ENCODE data around the gene FOXO1.
A peak's percentile ranks its signal among the peaks of the same experiment; 100 is the strongest.

Gene FOXO1

GRCh38 chr13:40549500-40550094, 116.8 kb downstream of the FOXO1 start:
- no peak for DNase-seq (ENCODE audit: low read depth, low spot score)

GRCh38 chr13:40547591-40548315, 118.7 kb downstream of the FOXO1 start:
- DNase-seq (ENCODE audit: low read depth, low spot score), result no peak

GRCh38 chr13:40546047-40546446, 120.4 kb downstream of the FOXO1 start:
- no peak for DNase-seq (ENCODE audit: low read depth, low spot score)

GRCh38 chr13:40540328-40541044, 126.0 kb downstream of the FOXO1 start:
- DNase-seq (ENCODE audit: low read depth, low spot score), result no peak

- DNase-seq (ENCODE audit: low read depth, low spot score), result no peak
Measured at GRCh38 chr13:40539576-40540327, 126.7 kb downstream of the FOXO1 start.

- no peak for DNase-seq (ENCODE audit: low read depth, low spot score)
Measured at GRCh38 chr13:40537146-40537895, 129.1 kb downstream of the FOXO1 start.

- no peak for DNase-seq (ENCODE audit: low read depth, low spot score)
Measured at GRCh38 chr13:40536443-40537113, 129.9 kb downstream of the FOXO1 start.

- DNase-seq (ENCODE audit: low read depth, low spot score), result no peak
Measured at GRCh38 chr13:40535345-40535836, 131.1 kb downstream of the FOXO1 start.

GRCh38 chr13:40534456-40534855, 132.0 kb downstream of the FOXO1 start:
- DNase-seq (ENCODE audit: low read depth, low spot score), result no peak

- DNase-seq (ENCODE audit: low read depth, low spot score), result no peak
Measured at GRCh38 chr13:40533072-40533471, 133.4 kb downstream of the FOXO1 start.

GRCh38 chr13:40530961-40531360, 135.5 kb downstream of the FOXO1 start:
- DNase-seq (ENCODE audit: low read depth, low spot score), result no peak

GRCh38 chr13:40528881-40529280, 137.6 kb downstream of the FOXO1 start:
- no peak for DNase-seq (ENCODE audit: low read depth, low spot score)

- no peak for DNase-seq (ENCODE audit: low read depth, low spot score)
Measured at GRCh38 chr13:40527914-40528313, 138.5 kb downstream of the FOXO1 start.

- no peak for DNase-seq (ENCODE audit: low read depth, low spot score)
Measured at GRCh38 chr13:40522282-40522681, 144.2 kb downstream of the FOXO1 start.

GRCh38 chr13:40520916-40521315, 145.5 kb downstream of the FOXO1 start:
- no peak for DNase-seq (ENCODE audit: low read depth, low spot score)

- DNase-seq (ENCODE audit: low read depth, low spot score), result no peak
Measured at GRCh38 chr13:40519637-40520036, 146.8 kb downstream of the FOXO1 start.

- DNase-seq (ENCODE audit: low read depth, low spot score), result peak; percentile 55
Measured at GRCh38 chr13:40518481-40518882, 148.0 kb downstream of the FOXO1 start.

- no peak for DNase-seq (ENCODE audit: low read depth, low spot score)
Measured at GRCh38 chr13:40517486-40518480, 148.7 kb downstream of the FOXO1 start.

- DNase-seq (ENCODE audit: low read depth, low spot score), result no peak
Measured at GRCh38 chr13:40515702-40516101, 150.7 kb downstream of the FOXO1 start.
